Epithelial cell of proximal tubule (primary cell): ENCODE data around the gene NHSL1. TPM values are rescaled to one million over a fixed set of nuclear protein-coding genes. Genes with fewer than 3 reads are reported as not detected.

Source experiments
- DNase-seq: peaks from one replicate; pipeline ENCODE4 v3.0.0-alpha.2; 2011; ENCODE audit warnings: low read depth
- H3K4me3 ChIP-seq: 2 replicates; pipeline ENCODE4 v1.5.1; 2011; ENCODE audit warnings: low read depth, mild to moderate bottlenecking, low read length
- CTCF ChIP-seq: conservative IDR thresholded peaks from 2 replicates; pipeline ENCODE4 v1.5.1; 2012; ENCODE audit warnings: low read depth, mild to moderate bottlenecking, low read length
- total RNA-seq: library from RNA; depleted of rRNA; stranded (reverse); fragments of >200 nt; gene quantifications from 2 replicates; pipeline ENCODE4 v1.2.3, GENCODE V29; 2015

NHSL1 gene
- total RNA-seq, 1 donor from 2014 or later: 4.0 TPM

GRCh38 chr6:138482816-138483215 lies 16.5 kb downstream of the NHSL1 start:
- no peak for TF ChIP-seq CTCF
- DNase-seq: no peak
- H3K4me3 ChIP-seq: no peak overlapping the region

- DNase-seq: no peak
- no peak for TF ChIP-seq CTCF
- H3K4me3 ChIP-seq: no peak overlapping the region
Measured at GRCh38 chr6:138480279-138480949, 18.9 kb downstream of the NHSL1 start.

- no peak overlapping the region for H3K4me3 ChIP-seq
- no peak for DNase-seq
- no peak for TF ChIP-seq CTCF
Measured at GRCh38 chr6:138477913-138478539, 21.3 kb downstream of the NHSL1 start.

GRCh38 chr6:138476116-138476515 lies 23.2 kb downstream of the NHSL1 start:
- no peak for TF ChIP-seq CTCF
- no peak overlapping the region for H3K4me3 ChIP-seq
- DNase-seq: no peak

GRCh38 chr6:138473144-138473543 lies 26.1 kb downstream of the NHSL1 start:
- TF ChIP-seq CTCF: no peak
- no peak for DNase-seq
- no peak overlapping the region for H3K4me3 ChIP-seq

- no peak overlapping the region for H3K4me3 ChIP-seq
- no peak for DNase-seq
- no peak for TF ChIP-seq CTCF
Measured at GRCh38 chr6:138468320-138469015, 30.8 kb downstream of the NHSL1 start.

GRCh38 chr6:138467901-138468300 lies 31.4 kb downstream of the NHSL1 start:
- no peak overlapping the region for H3K4me3 ChIP-seq
- no peak for TF ChIP-seq CTCF
- no peak for DNase-seq
